GM23338 (cell line): Measurements from ENCODE around the gene SMOC2. TPM values are rescaled to one million over a fixed set of nuclear protein-coding genes. Genes with fewer than 3 reads are reported as not detected.

Experiments used
- ATAC-seq: fragments of 200-7000 bp; cut with Tn5 transposase; 3 replicates; pipeline ENCODE4 v1.9.1; 2020
- DNase-seq: peaks from one replicate; pipeline ENCODE4 v3.0.0-alpha.2; 2015; ENCODE audit warnings: low spot score
- H2AFZ ChIP-seq: fragments of 200-600 bp; sonication (generic); 2 replicates; pipeline ENCODE4 v1.8.0; 2016; ENCODE audit warnings: antibody characterized with exemption, mild to moderate bottlenecking, moderate library complexity
- H3F3A ChIP-seq: fragments of 200-600 bp; sonication (generic); replicated peaks from 2 replicates; pipeline ENCODE4 v1.8.0; 2017; ENCODE audit warnings: antibody characterized with exemption, mixed run types, low read depth
- H3K27ac ChIP-seq: fragments of 200-600 bp; sonication (generic); 2 replicates; pipeline ENCODE4 v1.6.1; 2016; ENCODE audit warnings: low read depth
- H3K27me3 ChIP-seq: fragments of 200-600 bp; sonication (generic); 2 replicates; pipeline ENCODE4 v1.8.0; 2016; ENCODE audit warnings: mild to moderate bottlenecking, mixed run types, moderate library complexity; ENCODE audit not compliant: insufficient read depth
- H3K36me3 ChIP-seq: fragments of 200-600 bp; sonication (generic); 2 replicates; pipeline ENCODE4 v1.8.0; 2016; ENCODE audit warnings: mild to moderate bottlenecking; ENCODE audit not compliant: insufficient read depth
- H3K4me1 ChIP-seq: fragments of 200-600 bp; sonication (generic); 2 replicates; pipeline ENCODE4 v1.8.0; 2016; ENCODE audit warnings: mild to moderate bottlenecking, moderate library complexity; ENCODE audit not compliant: insufficient read depth
- H3K4me2 ChIP-seq: fragments of 200-600 bp; sonication (generic); 2 replicates; pipeline ENCODE4 v1.7.1; 2017; ENCODE audit warnings: mixed run types
- H3K4me3 ChIP-seq: fragments of 200-600 bp; sonication (generic); 2 replicates; pipeline ENCODE4 v1.6.1; 2016; ENCODE audit warnings: mixed run types
- H3K79me2 ChIP-seq: fragments of 200-600 bp; sonication (generic); replicated peaks from 2 replicates; pipeline ENCODE4 v1.8.0; 2017; ENCODE audit warnings: mild to moderate bottlenecking; ENCODE audit not compliant: insufficient read depth
- H3K9me2 ChIP-seq: fragments of 200-600 bp; sonication (generic); 2 replicates; pipeline ENCODE4 v1.8.0; 2017; ENCODE audit not compliant: insufficient read depth
- H4K20me1 ChIP-seq: fragments of 200-600 bp; sonication (generic); replicated peaks from 2 replicates; pipeline ENCODE4 v1.8.0; 2017; ENCODE audit warnings: mild to moderate bottlenecking; ENCODE audit not compliant: insufficient read depth
- H3K27ac Mint-ChIP-seq: 2 replicates; pipeline ENCODE4 v1.8.0; 2020; ENCODE audit warnings: inconsistent platforms, mild to moderate bottlenecking, moderate library complexity, mixed read lengths
- H3K27me3 Mint-ChIP-seq: 3 replicates; pipeline ENCODE4 v1.8.0; 2022; ENCODE audit warnings: low read depth, mild to moderate bottlenecking, moderate library complexity, mixed read lengths, inconsistent platforms; ENCODE audit not compliant: insufficient read depth, poor library complexity
- H3K36me3 Mint-ChIP-seq: 3 replicates; pipeline ENCODE4 v1.8.0; 2021; ENCODE audit warnings: low read depth, mild to moderate bottlenecking, inconsistent platforms, moderate library complexity, mixed read lengths
- H3K4me1 Mint-ChIP-seq: 3 replicates; pipeline ENCODE4 v1.8.0; 2020; ENCODE audit warnings: mild to moderate bottlenecking, inconsistent platforms, mixed read lengths
- H3K4me3 Mint-ChIP-seq: 3 replicates; pipeline ENCODE4 v1.8.0; 2021; ENCODE audit warnings: moderate library complexity, mild to moderate bottlenecking, inconsistent platforms, mixed read lengths
- H3K9me3 Mint-ChIP-seq: 3 replicates; pipeline ENCODE4 v1.8.0; 2020; ENCODE audit warnings: moderate library complexity, mild to moderate bottlenecking, inconsistent platforms, mixed read lengths
- CREB1 ChIP-seq: fragments of 250-450 bp; sonication (Bioruptor Pico); IDR thresholded peaks from 2 replicates; pipeline ENCODE4 v1.5.0; 2020; ENCODE audit warnings: low read depth, mild to moderate bottlenecking, moderate library complexity
- CTCF ChIP-seq, 2 experiments: fragments of 200-600 bp in 1 of 2; sonication (generic) in 1 of 2; conservative IDR thresholded peaks; 2 replicates each; pipeline versions ENCODE4 v1.5.1 to v1.6.1; 2016 to 2017; ENCODE audit warnings: antibody characterized with exemption in 2 of 2, low read depth in 2 of 2, mild to moderate bottlenecking in 2 of 2, moderate library complexity in 1 of 2
- ETS1 ChIP-seq: IDR thresholded peaks from 2 replicates; pipeline ENCODE4 v1.6.1; 2016; ENCODE audit warnings: antibody characterized with exemption
- EZH2 ChIP-seq: fragments of 200-600 bp; sonication (generic); IDR thresholded peaks from one replicate; pipeline ENCODE4 v1.8.0; 2017; ENCODE audit warnings: antibody characterized with exemption, mild to moderate bottlenecking, low read depth; ENCODE audit not compliant: unreplicated experiment
- EZH2phosphoT487 ChIP-seq: fragments of 200-600 bp; sonication (generic); IDR thresholded peaks from one replicate; pipeline ENCODE4 v1.8.1; 2018; ENCODE audit warnings: antibody characterized with exemption; ENCODE audit not compliant: unreplicated experiment
- JUNB ChIP-seq: IDR thresholded peaks from one replicate; pipeline ENCODE4 v1.6.1; 2016; ENCODE audit warnings: antibody characterized with exemption; ENCODE audit not compliant: unreplicated experiment
- NANOG ChIP-seq: IDR thresholded peaks from 2 replicates; pipeline ENCODE4 v1.6.1; 2016; ENCODE audit warnings: antibody characterized with exemption, borderline replicate concordance
- POLR2AphosphoS5 ChIP-seq: IDR thresholded peaks from 2 replicates; pipeline ENCODE4 v1.6.1; 2016; ENCODE audit warnings: antibody characterized with exemption, low read depth
- REST ChIP-seq: IDR thresholded peaks from one replicate; pipeline ENCODE4 v1.6.1; 2018; ENCODE audit warnings: antibody characterized with exemption; ENCODE audit not compliant: unreplicated experiment
- STAT1 ChIP-seq: IDR thresholded peaks from one replicate; pipeline ENCODE4 v1.6.1; 2016; ENCODE audit warnings: antibody characterized with exemption; ENCODE audit not compliant: unreplicated experiment
- ZNF114 ChIP-seq: fragments of 250-450 bp; sonication (Bioruptor Pico); IDR thresholded peaks from 2 replicates; pipeline ENCODE4 v1.5.0; 2020; ENCODE audit warnings: mild to moderate bottlenecking, moderate library complexity
- ZNF331 ChIP-seq: fragments of 250-450 bp; sonication (Bioruptor Pico); IDR thresholded peaks from 2 replicates; pipeline ENCODE4 v1.5.0; 2020; ENCODE audit warnings: low read depth, mild to moderate bottlenecking, moderate library complexity
- ZNF462 ChIP-seq: fragments of 250-450 bp; sonication (Bioruptor Pico); IDR thresholded peaks from 2 replicates; pipeline ENCODE4 v1.5.0; 2020; ENCODE audit warnings: mild to moderate bottlenecking, moderate library complexity
- polyA plus RNA-seq: library from polyadenylated mRNA; unstranded; fragments of >200 nt; fragmentation: Nextera tagmentation; extraction: Ambion mirVana; gene quantifications from 2 replicates; pipeline ENCODE4 v1.2.1, GENCODE V29; 2016
- total RNA-seq: library from RNA; depleted of rRNA; stranded (reverse); fragments of >200 nt; shearing (Covaris generic); gene quantifications from 2 replicates; pipeline ENCODE4 v1.2.3, GENCODE V29; 2014

The SMOC2 gene
- total and polyA plus RNA-seq, 2 experiments from 2014 or later, result 4.3 to 6.5 TPM

- H3K4me1 ChIP-seq, result no peaks in the 10 kb centered on the region; the same call in 1 of the 2 replicates
- H3K4me1 Mint-ChIP-seq, result peaks cover 11% of the 10 kb centered on the region
- no peaks in the 10 kb centered on the region for H3K79me2 ChIP-seq
- H4K20me1 ChIP-seq, result no peaks in the 10 kb centered on the region
- H3K36me3 ChIP-seq, result no peaks in the 10 kb centered on the region
- no peaks in the 10 kb centered on the region; the same call in 1 of the 3 replicates for H3K9me3 Mint-ChIP-seq
- DNase-seq (no peak), ATAC-seq (no peak)
- no peak overlapping the region for H3K4me2 ChIP-seq
- H3K27ac ChIP-seq, result no peak overlapping the region
- H3K4me3 Mint-ChIP-seq, result no peak overlapping the region
- H3F3A ChIP-seq, result no peaks in the 10 kb centered on the region
- H3K4me3 ChIP-seq, result no peak overlapping the region
- TF ChIP-seq ETS1 (no peak), POLR2AphosphoS5 (no peak), EZH2phosphoT487 (no peak), ZNF462 (CRISPR knock-in tag) (no peak), STAT1 (no peak), ZNF331 (no peak), NANOG (no peak), CREB1 (no peak), ZNF114 (no peak), EZH2 (no peak), CTCF (conservative IDR thresholded peaks at IDR 0.05; ENCODE audit: low read depth in 2 of 2) (no peak), JUNB (no peak), REST (no peak)
- no peaks in the 10 kb centered on the region for H3K9me2 ChIP-seq
- peaks cover 7% of the 10 kb centered on the region for H3K27me3 Mint-ChIP-seq
- peaks cover 9% of the 10 kb centered on the region; the same call in 1 of the 3 replicates for H3K36me3 Mint-ChIP-seq
- H2AFZ ChIP-seq, result no peak overlapping the region
- no peaks in the 10 kb centered on the region for H3K27me3 ChIP-seq
- no peak overlapping the region for H3K27ac Mint-ChIP-seq
Measured at GRCh38 chr6:168598251-168599117, 157.5 kb downstream of the SMOC2 start.
